Daoy (cell line): ENCODE results near the gene EGR1. TPM values are rescaled to one million over a fixed set of nuclear protein-coding genes. Genes with fewer than 3 reads are reported as not detected.

Experiments
- DNase-seq: peaks from one replicate; pipeline ENCODE4 v3.0.0-alpha.2; 2015; ENCODE audit warnings: low read depth
- total RNA-seq: library from RNA; depleted of rRNA; stranded (reverse); fragments of >200 nt; shearing (Covaris generic); gene quantifications from 2 replicates; pipeline ENCODE4 v1.2.3, GENCODE V29; 2014; rRNA removed

EGR1 gene
- 9.7 and 11.5 TPM in 2 replicates for total RNA-seq

- peak; percentile 96 for DNase-seq
These were observed at the start of gene EGR1 for GRCh38 chr5:138465261-138466124. Gene EGR1 (plus strand): TSS chr5:138465479. CDS start chr5:138465762, 283 bp downstream.

DNA sequence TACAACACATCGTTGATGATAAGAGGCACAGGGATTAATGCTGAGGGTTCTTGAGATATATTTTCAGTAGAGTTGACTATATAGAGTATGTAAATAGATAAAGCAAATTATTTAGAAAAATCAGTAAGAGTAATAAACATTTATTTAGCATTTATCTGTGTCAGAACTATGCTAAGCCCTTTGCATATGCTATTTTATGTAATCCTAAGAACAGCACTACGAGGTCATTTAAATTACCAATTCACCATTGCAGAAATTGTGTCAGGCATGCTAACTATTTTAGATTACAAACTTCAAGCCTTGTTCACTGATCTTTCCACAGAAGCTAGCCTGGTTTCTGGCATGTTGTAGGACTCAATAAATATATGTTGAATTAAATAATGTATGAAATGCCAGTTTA lies 46.8 kb upstream of the EGR1 start:
- DNase-seq = no peak

- no peak for DNase-seq
These were observed 40.2 kb upstream of the EGR1 start for GRCh38 chr5:138425079-138425478.

DNA sequence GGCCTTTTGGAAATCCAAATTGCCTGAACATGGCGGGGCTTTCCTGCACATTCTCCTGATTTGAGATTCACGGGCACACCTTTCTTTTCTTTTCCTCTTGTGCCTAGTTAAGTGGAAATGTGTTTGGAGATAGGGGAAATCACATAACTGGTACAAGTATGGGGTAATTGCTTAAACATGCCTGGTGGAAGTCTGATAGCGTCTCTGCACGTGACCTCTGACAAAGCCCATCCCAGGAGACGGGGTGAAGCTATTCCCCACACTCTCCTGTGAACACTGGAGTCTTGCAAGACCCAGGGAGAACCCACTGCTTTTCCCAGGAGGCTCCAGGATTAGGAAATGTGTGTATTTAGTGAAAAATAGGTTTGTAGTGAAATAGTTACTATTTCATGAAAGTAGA lies 29.3 kb upstream of the EGR1 start:
- no peak for DNase-seq

DNA sequence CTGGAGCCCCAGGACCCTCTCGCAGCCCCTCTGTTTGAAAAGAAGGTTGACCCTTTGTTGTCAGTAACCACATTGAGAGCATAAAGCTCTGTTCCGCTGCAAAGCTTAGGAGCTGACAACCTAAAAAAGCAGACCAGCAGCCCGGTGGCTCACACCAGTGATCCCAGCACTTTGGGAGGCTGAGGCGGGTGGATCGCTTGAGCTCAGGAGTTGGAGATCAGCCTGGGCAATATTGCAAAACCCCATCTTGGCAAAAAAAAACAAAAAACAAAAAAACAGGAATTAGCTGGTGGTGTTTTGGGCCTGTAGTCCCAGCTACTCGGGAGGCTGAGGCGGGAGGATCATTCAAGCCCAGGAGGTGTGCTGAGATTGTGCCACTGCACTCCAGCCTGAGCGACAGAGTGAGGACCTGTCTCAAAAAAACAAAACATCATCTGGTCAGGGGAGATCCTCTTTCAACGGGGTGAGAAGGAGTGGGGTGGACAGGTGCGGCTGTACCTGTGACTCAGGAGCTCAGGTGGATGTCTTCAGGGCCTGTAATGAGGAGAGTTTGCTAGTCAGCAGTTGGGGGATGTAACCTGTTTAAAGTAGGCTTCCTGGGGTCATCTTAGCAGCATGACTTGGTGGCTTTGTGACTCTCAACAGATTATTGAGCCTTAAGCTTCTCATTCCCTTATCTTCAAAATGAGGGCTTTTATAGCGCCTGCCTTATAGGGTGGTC lies 27.1 kb upstream of the EGR1 start:
- no peak for DNase-seq

DNA sequence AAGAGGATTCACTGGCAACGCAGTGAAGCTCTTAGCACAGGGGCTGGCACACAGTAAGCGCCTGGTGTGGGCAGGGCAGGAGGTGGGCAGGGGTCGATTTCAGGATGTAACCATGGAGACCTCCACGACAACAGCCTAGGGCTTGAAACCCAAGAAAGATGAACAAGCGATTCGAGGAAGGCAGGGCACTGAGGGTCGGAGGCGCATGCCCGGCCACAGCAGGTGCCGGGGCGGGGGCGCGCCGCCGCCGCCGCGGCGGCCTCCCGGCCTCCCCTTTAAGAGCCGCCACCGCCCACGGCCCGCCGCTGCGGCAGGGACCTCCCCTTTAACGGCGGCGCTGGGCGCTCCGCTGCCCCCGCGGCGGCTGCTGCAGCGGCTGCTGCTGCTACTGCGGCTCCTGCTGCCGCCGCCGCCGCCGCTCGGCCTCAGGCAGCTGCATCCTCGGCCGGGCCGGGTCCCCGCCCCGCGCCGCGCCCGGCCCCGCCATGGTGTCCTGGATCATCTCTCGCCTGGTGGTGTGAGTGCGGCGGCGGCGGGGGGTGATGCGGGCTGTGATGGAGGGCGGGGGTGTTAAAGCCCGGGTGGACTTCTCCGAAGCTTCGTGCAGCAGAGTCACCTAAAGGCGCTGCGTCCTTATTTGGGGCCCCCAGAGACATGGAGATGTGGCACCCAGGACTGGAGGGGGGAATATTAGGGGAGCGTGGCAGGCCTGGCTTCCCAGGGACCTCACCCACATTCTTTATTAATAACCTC lies 26.4 kb upstream of the EGR1 start, which contains the start of gene REEP2:
TSS of gene REEP2 (plus strand) at position 334 of the 753 bp plus-strand sequence. CDS start at position 486, 152 bp downstream.
- peak; percentile 64 for DNase-seq

GRCh38 chr5:138439477-138440158 lies 25.7 kb upstream of the EGR1 start:
- DNase-seq = no peak

- no peak for DNase-seq
These were observed 24.9 kb upstream of the EGR1 start for GRCh38 chr5:138440159-138441073.

DNA sequence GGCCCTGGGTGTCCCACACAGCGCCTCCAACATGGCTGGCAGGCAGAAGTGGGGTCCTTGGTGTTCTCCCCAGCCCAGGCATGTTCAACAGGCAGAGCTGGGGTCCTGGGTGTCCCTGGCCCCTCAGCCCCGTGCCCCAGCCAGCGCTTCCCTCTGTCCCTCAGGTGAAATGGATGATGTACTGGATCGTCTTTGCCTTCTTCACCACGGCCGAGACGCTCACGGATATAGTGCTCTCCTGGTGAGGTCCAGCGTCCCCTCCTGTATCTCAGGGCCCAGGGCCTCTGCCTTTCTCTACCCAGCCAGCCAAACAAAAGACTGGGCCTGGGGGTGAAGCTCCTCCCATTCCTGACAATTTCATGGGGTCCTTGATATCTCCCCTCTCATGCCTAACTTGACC lies 24.1 kb upstream of the EGR1 start:
- DNase-seq = no peak

DNA sequence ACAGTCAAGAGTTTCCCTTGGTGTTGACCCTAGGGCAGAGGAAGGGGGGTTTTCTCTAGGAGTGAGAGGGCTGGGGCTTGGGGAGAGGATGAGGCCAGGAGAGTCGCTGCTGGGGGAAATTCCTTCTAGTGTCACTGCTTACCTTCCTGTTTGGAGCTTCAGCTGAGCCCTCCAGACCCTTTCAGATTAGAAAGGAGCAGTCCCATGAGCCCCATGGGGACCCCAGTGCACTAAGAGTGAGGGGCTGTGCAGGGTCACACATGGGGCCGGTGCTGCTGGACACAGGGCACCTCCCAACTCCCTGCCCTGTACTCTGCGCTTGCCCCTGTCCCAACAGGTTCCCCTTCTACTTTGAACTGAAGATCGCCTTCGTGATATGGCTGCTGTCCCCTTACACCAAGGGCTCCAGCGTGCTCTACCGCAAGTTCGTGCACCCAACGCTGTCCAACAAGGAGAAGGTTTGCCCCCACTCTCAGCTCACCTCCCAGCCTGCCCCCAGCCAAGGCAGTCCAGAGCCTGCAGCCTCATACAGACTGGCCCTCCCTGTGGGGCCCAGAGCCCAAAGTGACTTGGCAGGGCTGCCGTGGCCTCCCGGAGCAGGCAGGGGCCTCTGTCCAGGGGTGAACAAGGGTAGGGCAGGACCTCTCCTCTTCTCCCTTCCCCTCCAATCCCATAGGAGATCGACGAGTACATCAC lies 21.1 kb upstream of the EGR1 start:
- DNase-seq = no peak

DNA sequence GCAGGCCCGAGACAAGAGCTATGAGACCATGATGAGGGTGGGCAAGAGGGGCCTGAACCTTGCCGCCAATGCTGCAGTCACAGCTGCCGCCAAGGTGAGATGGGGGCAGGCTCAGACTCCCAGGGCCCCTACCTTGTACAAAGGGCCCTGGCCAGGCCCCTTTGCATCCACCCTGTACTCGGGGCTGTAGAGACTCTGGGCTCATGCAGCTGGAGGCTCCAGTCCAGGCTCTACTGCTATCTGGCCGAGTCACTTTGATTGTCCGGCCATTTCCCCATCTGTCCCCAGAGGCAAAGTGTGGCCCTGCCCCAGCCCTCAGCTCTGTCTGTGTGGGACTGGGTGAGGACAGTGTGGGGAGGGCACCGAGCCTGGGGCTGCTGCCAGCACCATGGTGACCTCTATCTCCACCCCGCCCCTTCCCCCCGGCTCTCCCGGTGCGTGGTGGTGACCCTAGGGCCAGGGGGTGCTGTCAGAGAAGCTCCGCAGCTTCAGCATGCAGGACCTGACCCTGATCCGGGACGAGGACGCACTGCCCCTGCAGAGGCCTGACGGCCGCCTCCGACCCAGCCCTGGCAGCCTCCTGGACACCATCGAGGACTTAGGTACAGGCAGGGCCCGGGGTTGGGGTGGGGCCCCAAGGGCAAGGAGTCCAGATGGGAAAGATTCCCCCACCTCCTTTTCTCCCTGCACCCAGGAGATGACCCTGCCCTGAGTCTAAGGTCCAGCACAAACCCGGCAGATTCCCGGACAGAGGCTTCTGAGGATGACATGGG lies 20.3 kb upstream of the EGR1 start:
- no peak for DNase-seq

- DNase-seq = no peak
These were observed 19.6 kb upstream of the EGR1 start for GRCh38 chr5:138445547-138446271.

DNA sequence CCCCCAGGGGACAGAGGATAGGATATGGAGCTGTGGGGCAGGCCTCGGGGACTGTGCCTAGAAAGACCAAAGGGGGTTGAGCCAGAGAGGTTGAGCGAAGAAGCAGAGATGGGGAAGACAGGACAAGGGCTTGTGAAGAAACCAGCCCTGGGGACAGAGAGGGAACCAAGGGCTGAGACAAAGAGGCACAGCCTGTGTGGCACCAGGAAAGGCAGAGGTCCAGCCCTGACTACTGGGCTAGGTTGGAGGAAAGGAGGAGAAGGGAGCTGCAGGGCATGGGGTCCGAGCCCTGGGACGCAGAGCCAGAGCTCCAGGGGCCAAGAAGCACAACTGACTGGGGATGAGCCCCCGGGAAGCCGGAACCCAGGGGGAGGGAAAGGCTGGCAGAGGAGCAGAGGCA lies 17.2 kb upstream of the EGR1 start:
- peak; percentile 1 for DNase-seq

DNA sequence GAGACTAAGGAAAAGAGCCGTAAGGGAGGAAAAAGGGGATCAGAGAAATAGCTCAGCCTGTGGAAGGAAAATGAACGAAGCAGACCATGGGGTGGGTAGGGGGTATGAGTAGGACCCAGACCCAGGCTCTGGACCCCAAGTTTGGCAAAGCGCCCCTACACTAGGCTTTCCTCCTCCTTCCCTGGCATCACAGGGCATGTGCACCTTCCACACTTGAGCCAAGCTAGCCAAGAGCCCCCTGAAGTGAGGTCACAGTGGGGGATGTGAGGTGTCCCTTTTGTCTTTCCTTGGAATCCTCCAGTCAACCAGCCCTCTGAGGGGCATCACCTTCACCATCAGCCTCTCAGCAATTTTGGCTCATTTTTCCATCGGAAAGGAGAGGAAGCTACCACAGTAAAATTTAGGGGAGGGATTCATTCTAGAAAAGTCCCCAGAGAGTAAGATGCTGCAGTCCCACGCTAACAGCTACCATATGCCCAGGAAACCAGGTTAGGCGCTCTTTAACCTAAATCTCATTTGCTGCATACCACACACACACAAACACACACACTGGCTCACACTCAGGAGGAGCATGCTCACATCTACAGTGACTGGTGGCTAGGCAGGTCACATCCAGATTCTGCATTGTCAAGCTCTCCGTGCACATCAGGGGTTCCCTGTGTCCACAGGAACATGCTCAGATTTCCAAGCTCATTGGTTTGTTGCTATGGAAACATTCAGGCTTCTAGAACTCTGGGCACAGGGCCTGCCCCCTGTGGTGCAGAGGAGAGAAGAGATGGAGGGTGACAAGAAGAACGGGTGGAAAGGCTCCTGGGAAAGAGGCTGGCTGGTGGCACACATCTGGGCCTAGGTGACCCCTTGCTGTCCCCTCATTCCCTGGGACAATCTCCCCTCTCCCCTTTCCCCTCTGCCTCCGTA lies 16.5 kb upstream of the EGR1 start:
- DNase-seq = peak; percentile 48

DNA sequence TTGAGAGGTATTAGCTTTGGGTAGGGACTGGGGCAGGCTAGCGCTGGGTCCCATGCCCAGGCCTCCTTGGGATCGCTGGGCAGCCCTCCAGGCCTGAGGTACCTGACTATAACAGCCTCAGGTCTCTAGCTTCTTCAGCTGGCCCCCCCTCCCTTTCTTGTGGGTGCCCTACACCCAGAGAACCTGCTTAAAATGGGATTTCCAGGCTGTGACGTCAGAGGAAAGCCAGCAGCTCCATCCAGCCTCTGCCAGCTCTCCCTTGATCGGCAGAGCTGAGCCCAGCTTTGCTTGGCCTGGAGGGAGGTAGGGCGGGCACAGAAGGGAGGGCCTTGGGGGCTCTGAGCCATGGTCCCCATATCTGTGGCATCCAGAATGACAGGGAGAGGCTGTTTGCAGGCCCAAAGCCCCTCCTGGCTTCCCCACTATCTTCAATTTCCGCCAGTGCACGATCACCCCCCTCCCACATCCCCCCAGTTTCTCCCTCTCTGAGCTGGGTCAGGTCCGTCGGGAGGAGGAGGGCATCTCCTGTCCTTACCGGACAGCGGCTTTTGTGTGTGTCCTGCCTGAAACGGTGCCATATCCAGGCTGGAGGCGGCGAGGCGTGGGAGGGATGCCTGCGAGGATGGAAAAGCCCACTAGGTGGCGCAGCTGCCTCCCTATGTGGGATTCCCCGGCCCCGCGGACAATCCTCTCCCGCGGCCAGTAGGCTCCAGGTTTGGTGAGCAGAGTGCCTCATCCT lies 15.6 kb upstream of the EGR1 start:
- DNase-seq = peak; percentile 90

DNA sequence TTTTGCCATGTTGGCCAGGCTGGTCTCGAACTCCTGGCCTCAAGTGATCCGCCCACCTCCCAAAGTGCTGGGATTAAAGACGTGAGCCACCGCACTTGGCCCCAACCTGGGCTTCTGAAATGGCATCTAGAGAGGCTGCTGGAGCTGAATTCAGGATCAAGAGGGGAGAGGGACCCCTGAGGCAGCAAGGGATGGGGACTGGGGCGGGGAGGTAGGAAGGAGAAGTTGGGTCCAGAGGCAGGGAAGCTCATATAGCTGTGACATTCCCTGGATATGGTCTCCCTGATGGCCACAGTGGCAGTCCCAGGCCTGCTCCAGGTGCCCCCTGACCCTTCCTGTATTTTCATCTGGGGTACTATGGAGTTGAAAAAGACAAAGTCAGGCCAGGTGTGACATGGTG lies 14.3 kb upstream of the EGR1 start:
- no peak for DNase-seq

DNA sequence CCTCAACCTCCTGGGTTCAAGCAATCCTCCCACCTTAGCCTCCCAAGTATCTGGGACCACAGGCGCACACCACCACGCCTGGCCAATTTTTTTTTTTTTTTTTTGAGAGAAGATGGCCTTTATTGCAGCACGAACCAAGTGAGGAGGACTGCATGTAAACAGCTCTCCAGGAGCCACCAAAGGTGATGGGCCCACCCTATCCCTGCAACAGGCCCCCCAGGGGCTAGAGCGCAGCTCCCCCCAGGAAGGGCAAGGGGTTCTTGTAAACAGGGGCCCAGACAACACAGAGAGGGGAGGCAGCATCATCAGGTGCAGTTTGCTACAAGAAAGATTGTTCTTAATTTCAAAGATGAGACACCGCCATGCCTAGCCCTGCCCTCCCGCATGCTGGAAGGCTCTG lies 12.6 kb upstream of the EGR1 start:
- DNase-seq = peak; percentile 1
